Measurements from ENCODE around the gene PPP2R2C.

DNA sequence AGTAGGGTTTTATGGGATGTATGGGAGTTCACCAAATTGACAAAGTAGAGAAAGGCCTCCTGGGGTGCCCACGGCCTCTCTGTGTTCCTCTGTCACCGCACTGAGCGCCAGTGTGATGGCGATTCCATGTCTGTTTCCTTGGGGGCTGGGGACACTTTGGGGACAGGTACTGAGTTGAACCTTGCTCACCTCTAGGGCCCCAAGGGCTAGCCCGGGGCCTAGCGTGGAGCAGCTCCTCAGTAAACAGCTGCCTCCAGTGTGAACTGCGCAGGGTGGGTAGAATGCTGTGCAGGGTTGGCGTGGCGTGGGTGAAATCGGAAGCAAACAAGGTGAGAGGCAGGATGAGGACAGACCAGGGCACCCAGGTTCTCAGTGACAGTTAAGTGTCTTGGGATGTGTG lies 97.8 kb downstream of the PPP2R2C start:
- TF ChIP-seq POLR2AphosphoS5 (IDR thresholded peaks at IDR 0.05) = no peak
- TF ChIP-seq, protein P1, sequence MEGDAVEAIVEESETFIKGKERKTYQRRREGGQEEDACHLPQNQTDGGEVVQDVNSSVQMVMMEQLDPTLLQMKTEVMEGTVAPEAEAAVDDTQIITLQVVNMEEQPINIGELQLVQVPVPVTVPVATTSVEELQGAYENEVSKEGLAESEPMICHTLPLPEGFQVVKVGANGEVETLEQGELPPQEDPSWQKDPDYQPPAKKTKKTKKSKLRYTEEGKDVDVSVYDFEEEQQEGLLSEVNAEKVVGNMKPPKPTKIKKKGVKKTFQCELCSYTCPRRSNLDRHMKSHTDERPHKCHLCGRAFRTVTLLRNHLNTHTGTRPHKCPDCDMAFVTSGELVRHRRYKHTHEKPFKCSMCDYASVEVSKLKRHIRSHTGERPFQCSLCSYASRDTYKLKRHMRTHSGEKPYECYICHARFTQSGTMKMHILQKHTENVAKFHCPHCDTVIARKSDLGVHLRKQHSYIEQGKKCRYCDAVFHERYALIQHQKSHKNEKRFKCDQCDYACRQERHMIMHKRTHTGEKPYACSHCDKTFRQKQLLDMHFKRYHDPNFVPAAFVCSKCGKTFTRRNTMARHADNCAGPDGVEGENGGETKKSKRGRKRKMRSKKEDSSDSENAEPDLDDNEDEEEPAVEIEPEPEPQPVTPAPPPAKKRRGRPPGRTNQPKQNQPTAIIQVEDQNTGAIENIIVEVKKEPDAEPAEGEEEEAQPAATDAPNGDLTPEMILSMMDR (IDR thresholded peaks at IDR 0.05) = no peak
- TF ChIP-seq POLR2A (IDR thresholded peaks at IDR 0.05) = no peak
